ENCODE measurements around the gene NEK5. TPM values are rescaled to one million over a fixed set of nuclear protein-coding genes. Genes with fewer than 3 reads are reported as not detected.
"Not testable (repeated sequence)": the region's sequence is repeated elsewhere in the genome, so short reads cannot be mapped to it uniquely, and the experiment has no call there.

The NEK5 gene
- polyA plus RNA-seq, 1 donor: 2.3 TPM

DNA sequence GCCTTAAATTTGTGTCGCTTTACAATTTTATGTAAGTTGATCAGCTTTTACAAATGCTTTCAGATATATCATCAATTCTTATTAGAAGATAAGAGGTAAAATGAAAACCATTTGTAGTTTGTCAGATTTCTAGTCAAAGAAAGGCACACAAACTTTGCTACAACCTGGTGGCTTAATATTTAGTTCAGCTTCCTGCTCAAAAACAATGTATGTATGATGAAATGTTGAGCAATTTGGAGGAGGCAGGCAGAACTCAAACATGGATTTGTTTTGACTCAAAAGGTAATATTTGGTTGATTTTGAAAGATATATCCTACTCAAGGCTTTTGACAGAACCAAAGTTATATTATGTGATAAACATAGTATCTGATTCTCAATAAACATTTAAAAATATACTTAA lies 24.2 kb downstream of the NEK5 start:
- no peaks in the 10 kb centered on the region for H3K27me3 ChIP-seq (ENCODE audit: control insufficient read depth, insufficient read depth, low read length)
- DNase-seq: no peak
- no peak overlapping the region for H3K4me3 ChIP-seq (ENCODE audit: low read length)
- no CpG with 5 or more reads among the region's 1 CpG for WGBS (ENCODE audit: insufficient coverage, low lambda C conversion rate)
- H3K36me3 ChIP-seq (ENCODE audit: control insufficient read depth, insufficient read depth, low read length): no peaks in the 10 kb centered on the region
- H3K9me3 ChIP-seq (ENCODE audit: control insufficient read depth, low read depth, low read length): no peaks in the 10 kb centered on the region
- peaks cover 6% of the 10 kb centered on the region for H3K4me1 ChIP-seq (ENCODE audit: control insufficient read depth, insufficient read depth, low read length)
- H3K27ac ChIP-seq (ENCODE audit: low read length): no peak overlapping the region

DNA sequence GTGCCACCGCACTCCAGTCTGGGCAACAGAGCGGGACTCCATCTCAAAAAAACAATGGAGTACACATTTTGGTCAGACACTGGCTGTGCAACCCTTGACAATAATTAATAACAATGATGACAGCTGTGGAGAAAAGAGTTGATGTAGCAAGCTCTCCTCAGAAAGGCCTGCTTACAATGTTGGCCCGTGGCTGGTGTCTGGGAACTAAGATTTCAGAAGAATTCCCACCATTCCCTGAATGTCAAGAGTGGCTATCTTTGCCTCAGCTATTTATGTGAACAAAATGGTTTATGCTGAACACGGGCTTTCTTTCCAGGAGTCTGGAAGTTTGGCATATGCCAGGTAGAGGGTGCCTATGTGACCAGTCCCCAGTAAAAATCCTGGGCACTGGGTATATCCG lies 25.5 kb downstream of the NEK5 start:
- no CpG with 5 or more reads among the region's 5 CpGs for WGBS (ENCODE audit: insufficient coverage, low lambda C conversion rate)
- Histone ChIP-seq H3K4me3 (ENCODE audit: low read length) (no peak overlapping the region), H3K27ac (ENCODE audit: low read length) (no peak overlapping the region), H3K4me1 (ENCODE audit: control insufficient read depth, insufficient read depth, low read length) (no peaks in the 10 kb centered on the region), H3K9me3 (ENCODE audit: control insufficient read depth, low read depth, low read length) (no peaks in the 10 kb centered on the region), H3K27me3 (ENCODE audit: control insufficient read depth, insufficient read depth, low read length) (no peaks in the 10 kb centered on the region), H3K36me3 (ENCODE audit: control insufficient read depth, insufficient read depth, low read length) (no peaks in the 10 kb centered on the region)
- no peak for DNase-seq

DNA sequence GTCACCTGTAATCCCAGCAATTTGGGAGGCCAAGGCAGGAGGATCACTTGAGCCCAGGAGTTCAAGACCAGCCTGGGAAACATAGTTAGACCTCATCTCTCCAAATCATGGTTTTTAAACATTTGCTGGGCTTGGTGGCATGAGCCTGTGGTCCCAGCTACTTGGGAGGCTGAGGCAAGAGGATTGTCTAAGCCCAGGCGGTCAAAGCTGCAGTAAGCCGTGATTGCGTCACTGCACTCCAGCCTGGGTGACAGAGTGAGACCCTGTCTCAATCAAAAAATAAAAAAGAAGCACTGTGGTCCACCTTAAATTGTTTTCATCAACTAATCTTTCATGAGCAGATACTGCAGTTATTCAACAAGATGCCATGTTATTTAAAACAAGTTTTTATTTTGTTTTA lies 26.4 kb downstream of the NEK5 start:
- DNase-seq; H3K9me3 ChIP-seq (ENCODE audit: control insufficient read depth, low read depth, low read length); H3K27ac ChIP-seq (ENCODE audit: low read length); H3K36me3 ChIP-seq (ENCODE audit: control insufficient read depth, insufficient read depth, low read length); H3K4me1 ChIP-seq (ENCODE audit: control insufficient read depth, insufficient read depth, low read length); H3K27me3 ChIP-seq (ENCODE audit: control insufficient read depth, insufficient read depth, low read length); H3K4me3 ChIP-seq (ENCODE audit: low read length): not testable (repeated sequence)
- WGBS (ENCODE audit: insufficient coverage, low lambda C conversion rate): no CpG with 5 or more reads among the region's 3 CpGs

DNA sequence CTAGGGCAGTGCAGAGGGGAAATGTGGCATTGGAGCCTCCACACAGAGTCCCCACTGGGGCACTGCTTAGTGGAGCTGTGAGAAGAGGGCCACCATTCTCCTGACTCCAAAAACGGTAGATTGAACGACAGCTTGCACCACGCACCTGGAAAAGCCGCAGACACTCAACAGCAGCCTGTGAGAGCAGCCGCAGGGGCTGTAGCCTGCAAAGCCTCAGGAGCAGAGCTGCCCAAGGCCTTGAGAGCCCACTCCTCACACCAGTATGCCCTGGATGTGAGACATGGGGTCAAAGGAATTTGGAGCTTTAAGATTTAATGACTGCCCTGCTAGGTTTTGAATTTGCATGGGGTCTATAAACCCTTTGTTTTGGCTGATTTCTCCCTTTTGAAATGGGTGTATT lies 31.7 kb downstream of the NEK5 start:
- no peak for DNase-seq
- H3K4me3 ChIP-seq (ENCODE audit: low read length): no peak overlapping the region
- no peak overlapping the region for H3K27ac ChIP-seq (ENCODE audit: low read length)
- no peaks in the 10 kb centered on the region for H3K36me3 ChIP-seq (ENCODE audit: control insufficient read depth, insufficient read depth, low read length)
- no peaks in the 10 kb centered on the region for H3K9me3 ChIP-seq (ENCODE audit: control insufficient read depth, low read depth, low read length)
- H3K4me1 ChIP-seq (ENCODE audit: control insufficient read depth, insufficient read depth, low read length): no peaks in the 10 kb centered on the region
- no CpG with 5 or more reads among the region's 5 CpGs for WGBS (ENCODE audit: insufficient coverage, low lambda C conversion rate)
- no peaks in the 10 kb centered on the region for H3K27me3 ChIP-seq (ENCODE audit: control insufficient read depth, insufficient read depth, low read length)

DNA sequence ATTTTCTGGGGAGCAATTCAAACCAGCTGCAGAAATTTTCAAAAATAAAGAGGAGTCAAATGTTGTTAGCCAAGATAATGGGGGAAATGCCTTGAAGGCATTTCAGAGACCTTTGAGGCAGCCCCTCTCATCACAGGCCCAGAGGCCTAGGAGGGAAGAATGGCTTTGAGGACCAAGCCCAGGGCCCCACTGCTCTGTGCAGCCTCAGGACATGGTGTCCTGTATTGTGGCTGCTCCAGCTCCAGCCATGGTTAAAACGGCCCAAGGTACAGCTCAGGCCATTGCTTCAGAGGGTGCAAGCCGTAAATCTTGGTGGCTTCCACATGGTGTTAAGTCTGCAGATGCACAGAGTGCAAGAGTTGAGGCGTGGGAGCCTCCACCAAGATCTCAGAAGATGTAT lies 32.1 kb downstream of the NEK5 start:
- no peaks in the 10 kb centered on the region for H3K9me3 ChIP-seq (ENCODE audit: control insufficient read depth, low read depth, low read length)
- no peak overlapping the region for H3K27ac ChIP-seq (ENCODE audit: low read length)
- H3K27me3 ChIP-seq (ENCODE audit: control insufficient read depth, insufficient read depth, low read length): no peaks in the 10 kb centered on the region
- H3K4me1 ChIP-seq (ENCODE audit: control insufficient read depth, insufficient read depth, low read length): no peaks in the 10 kb centered on the region
- H3K36me3 ChIP-seq (ENCODE audit: control insufficient read depth, insufficient read depth, low read length): no peaks in the 10 kb centered on the region
- no peak for DNase-seq
- no peak overlapping the region for H3K4me3 ChIP-seq (ENCODE audit: low read length)
- WGBS (ENCODE audit: insufficient coverage, low lambda C conversion rate): no CpG with 5 or more reads among the region's 3 CpGs

DNA sequence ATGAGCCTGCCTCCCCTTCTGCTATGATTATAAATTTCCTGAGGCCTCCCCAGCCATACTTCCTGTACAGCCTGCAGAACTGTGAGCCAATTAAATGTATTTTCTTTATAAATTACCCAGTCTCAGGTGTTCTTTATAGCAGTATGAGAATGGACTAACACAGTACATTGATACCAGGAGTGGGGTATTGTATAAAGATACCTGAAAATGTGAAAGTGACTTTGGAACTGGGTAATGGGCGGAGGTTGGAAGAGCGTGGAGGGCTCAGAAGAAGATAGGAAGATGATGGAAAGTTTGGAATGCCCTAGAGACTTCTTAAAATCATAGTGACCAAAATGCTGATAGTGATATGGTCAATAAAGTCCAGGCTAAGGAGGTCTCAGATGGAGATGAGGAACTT lies 32.8 kb downstream of the NEK5 start:
- Histone ChIP-seq H3K36me3 (ENCODE audit: control insufficient read depth, insufficient read depth, low read length) (no peaks in the 10 kb centered on the region), H3K4me1 (ENCODE audit: control insufficient read depth, insufficient read depth, low read length) (no peaks in the 10 kb centered on the region), H3K9me3 (ENCODE audit: control insufficient read depth, low read depth, low read length) (no peaks in the 10 kb centered on the region), H3K27me3 (ENCODE audit: control insufficient read depth, insufficient read depth, low read length) (no peaks in the 10 kb centered on the region), H3K4me3 (ENCODE audit: low read length) (no peak overlapping the region), H3K27ac (ENCODE audit: low read length) (no peak overlapping the region)
- DNase-seq: no peak
- WGBS (ENCODE audit: insufficient coverage, low lambda C conversion rate): no CpG with 5 or more reads among the region's 2 CpGs

DNA sequence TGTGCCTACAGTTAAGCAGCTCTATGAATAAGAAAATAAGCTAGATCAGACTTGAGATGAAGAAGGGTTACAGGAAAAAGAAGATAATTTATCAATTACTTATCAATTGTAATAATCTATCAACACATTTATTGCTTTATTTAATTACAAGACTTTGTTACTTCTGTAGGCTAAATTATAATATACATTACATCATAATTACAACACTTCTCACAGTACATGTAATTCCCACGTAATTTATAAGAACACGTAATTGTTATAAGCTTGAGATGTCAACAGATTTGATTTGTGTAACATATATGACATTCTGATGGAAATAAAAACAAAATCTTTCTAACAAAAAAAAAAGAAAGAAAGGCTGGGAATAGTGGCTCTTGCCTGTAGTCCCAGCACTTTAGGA lies 36.8 kb downstream of the NEK5 start:
- no peaks in the 10 kb centered on the region for H3K36me3 ChIP-seq (ENCODE audit: control insufficient read depth, insufficient read depth, low read length)
- no peaks in the 10 kb centered on the region for H3K4me1 ChIP-seq (ENCODE audit: control insufficient read depth, insufficient read depth, low read length)
- no peaks in the 10 kb centered on the region for H3K9me3 ChIP-seq (ENCODE audit: control insufficient read depth, low read depth, low read length)
- 100% methylated on average over 2 of the region's 2 CpGs for WGBS (ENCODE audit: insufficient coverage, low lambda C conversion rate)
- H3K27me3 ChIP-seq (ENCODE audit: control insufficient read depth, insufficient read depth, low read length): no peaks in the 10 kb centered on the region
- no peak for DNase-seq
- H3K27ac ChIP-seq (ENCODE audit: low read length): no peak overlapping the region
- no peak overlapping the region for H3K4me3 ChIP-seq (ENCODE audit: low read length)

DNA sequence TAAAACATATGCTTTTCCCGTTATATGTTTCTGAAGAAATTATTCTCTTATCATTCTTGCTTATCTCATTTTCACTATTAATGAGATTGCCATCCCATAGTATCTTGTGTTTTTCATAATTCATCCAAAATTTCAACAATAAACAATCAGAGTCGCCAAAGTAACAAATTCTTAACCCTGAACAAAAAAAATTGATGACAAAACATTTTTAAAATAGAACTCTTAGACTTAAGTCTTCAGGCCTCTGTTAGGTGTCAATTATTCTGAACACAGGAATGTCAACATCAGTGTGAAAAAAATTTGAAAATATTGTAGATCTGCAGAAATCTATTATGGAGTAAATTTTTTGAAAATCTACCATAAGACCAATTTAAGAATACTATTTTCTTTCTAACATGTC lies 37.4 kb downstream of the NEK5 start:
- Histone ChIP-seq H3K9me3 (ENCODE audit: control insufficient read depth, low read depth, low read length) (no peaks in the 10 kb centered on the region), H3K4me3 (ENCODE audit: low read length) (no peak overlapping the region), H3K27me3 (ENCODE audit: control insufficient read depth, insufficient read depth, low read length) (no peaks in the 10 kb centered on the region), H3K4me1 (ENCODE audit: control insufficient read depth, insufficient read depth, low read length) (no peaks in the 10 kb centered on the region), H3K36me3 (ENCODE audit: control insufficient read depth, insufficient read depth, low read length) (no peaks in the 10 kb centered on the region), H3K27ac (ENCODE audit: low read length) (no peak overlapping the region)
- no peak for DNase-seq
- WGBS (ENCODE audit: insufficient coverage, low lambda C conversion rate): 89% methylated on average over 1 of the region's 2 CpGs

DNA sequence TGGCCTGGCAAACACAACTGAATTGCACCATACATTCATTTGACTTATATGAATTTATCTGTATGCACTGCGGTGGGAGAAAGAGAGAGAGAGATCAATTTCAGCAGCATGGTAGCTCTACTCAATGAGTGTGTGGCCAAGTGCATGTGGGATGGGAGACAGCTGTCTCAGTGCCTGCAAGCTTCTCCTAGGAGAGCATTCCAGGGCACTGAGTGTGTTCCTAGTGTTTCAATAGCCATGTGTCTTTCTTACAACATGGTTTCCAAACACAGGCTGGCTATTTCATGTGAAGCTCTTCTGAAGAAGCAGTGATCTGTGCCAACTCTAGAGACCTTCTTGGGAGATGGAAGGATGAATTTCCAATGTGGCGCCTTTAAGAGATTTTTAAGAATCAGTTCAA lies 43.5 kb downstream of the NEK5 start:
- no CpG with 5 or more reads among the region's 2 CpGs for WGBS (ENCODE audit: insufficient coverage, low lambda C conversion rate)
- Histone ChIP-seq H3K9me3 (ENCODE audit: control insufficient read depth, low read depth, low read length) (no peaks in the 10 kb centered on the region), H3K27ac (ENCODE audit: low read length) (no peak overlapping the region), H3K36me3 (ENCODE audit: control insufficient read depth, insufficient read depth, low read length) (no peaks in the 10 kb centered on the region), H3K4me3 (ENCODE audit: low read length) (no peak overlapping the region), H3K4me1 (ENCODE audit: control insufficient read depth, insufficient read depth, low read length) (no peaks in the 10 kb centered on the region), H3K27me3 (ENCODE audit: control insufficient read depth, insufficient read depth, low read length) (no peaks in the 10 kb centered on the region)
- no peak for DNase-seq

DNA sequence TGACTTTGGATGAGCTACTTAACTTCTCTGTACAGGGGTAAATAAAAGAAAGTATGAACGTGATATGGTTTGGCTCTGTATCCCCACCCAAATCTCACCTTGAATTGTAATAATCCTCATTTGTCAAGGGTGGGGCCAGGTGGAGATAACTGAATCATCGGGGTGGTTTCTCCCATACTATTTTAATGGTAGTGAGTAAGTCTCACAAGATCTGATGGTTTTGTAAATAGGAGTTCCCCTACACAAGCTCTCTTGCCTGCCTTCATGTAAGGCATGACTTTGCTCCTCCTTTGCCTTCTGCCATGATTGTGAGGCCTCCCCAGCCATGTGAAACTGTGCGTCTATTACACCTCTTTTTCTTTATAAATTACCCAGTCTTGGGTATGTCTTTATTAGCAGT lies 43.9 kb downstream of the NEK5 start:
- DNase-seq; H3K27me3 ChIP-seq (ENCODE audit: control insufficient read depth, insufficient read depth, low read length); H3K9me3 ChIP-seq (ENCODE audit: control insufficient read depth, low read depth, low read length); H3K4me3 ChIP-seq (ENCODE audit: low read length); H3K27ac ChIP-seq (ENCODE audit: low read length); H3K4me1 ChIP-seq (ENCODE audit: control insufficient read depth, insufficient read depth, low read length); H3K36me3 ChIP-seq (ENCODE audit: control insufficient read depth, insufficient read depth, low read length): not testable (repeated sequence)
- WGBS (ENCODE audit: insufficient coverage, low lambda C conversion rate): no CpG with 5 or more reads among the region's 3 CpGs

DNA sequence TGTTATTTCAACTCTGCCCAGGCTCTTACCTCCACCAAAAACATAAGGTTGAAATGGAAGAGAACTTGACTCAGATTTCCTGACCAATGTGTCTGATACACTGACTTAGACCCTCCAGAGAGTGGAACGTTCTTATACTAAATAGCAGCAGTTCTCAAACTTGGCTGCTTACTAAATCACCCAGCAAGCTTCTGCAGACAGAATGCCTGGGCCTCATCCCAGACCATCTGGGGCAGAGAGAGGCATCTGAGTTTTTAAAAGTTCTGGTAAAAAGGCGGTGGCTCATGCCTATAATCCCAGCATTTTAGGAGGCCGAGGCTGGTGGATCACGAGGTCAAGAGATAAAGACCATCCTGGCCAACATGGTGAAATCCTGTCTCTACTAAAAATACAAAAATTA lies 46.3 kb downstream of the NEK5 start:
- no peaks in the 10 kb centered on the region for H3K9me3 ChIP-seq (ENCODE audit: control insufficient read depth, low read depth, low read length)
- H3K36me3 ChIP-seq (ENCODE audit: control insufficient read depth, insufficient read depth, low read length): no peaks in the 10 kb centered on the region
- no peak overlapping the region for H3K27ac ChIP-seq (ENCODE audit: low read length)
- H3K4me1 ChIP-seq (ENCODE audit: control insufficient read depth, insufficient read depth, low read length): no peaks in the 10 kb centered on the region
- DNase-seq: no peak
- H3K4me3 ChIP-seq (ENCODE audit: low read length): no peak overlapping the region
- no CpG with 5 or more reads among the region's 4 CpGs for WGBS (ENCODE audit: insufficient coverage, low lambda C conversion rate)
- no peaks in the 10 kb centered on the region for H3K27me3 ChIP-seq (ENCODE audit: control insufficient read depth, insufficient read depth, low read length)

Data from large intestine (tissue), 3 donors.